ENCODE results near the gene MYL1.

The MYL1 gene

GRCh38 chr2:210315015-210315788 is at the start of gene MYL1:
TSS of gene MYL1 (minus strand) at chr2:210315174. CDS start at chr2:210315042, 132 bp downstream.
- ChIA-PET POLR2A (no interaction called here), CTCF (no interaction called here)
- no peak for DNase-seq (ENCODE audit: extremely low spot score)
- TF ChIP-seq, protein P1, sequence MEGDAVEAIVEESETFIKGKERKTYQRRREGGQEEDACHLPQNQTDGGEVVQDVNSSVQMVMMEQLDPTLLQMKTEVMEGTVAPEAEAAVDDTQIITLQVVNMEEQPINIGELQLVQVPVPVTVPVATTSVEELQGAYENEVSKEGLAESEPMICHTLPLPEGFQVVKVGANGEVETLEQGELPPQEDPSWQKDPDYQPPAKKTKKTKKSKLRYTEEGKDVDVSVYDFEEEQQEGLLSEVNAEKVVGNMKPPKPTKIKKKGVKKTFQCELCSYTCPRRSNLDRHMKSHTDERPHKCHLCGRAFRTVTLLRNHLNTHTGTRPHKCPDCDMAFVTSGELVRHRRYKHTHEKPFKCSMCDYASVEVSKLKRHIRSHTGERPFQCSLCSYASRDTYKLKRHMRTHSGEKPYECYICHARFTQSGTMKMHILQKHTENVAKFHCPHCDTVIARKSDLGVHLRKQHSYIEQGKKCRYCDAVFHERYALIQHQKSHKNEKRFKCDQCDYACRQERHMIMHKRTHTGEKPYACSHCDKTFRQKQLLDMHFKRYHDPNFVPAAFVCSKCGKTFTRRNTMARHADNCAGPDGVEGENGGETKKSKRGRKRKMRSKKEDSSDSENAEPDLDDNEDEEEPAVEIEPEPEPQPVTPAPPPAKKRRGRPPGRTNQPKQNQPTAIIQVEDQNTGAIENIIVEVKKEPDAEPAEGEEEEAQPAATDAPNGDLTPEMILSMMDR (IDR thresholded peaks at IDR 0.05; ENCODE audit: control extremely low read depth, extremely low read depth, low read depth, missing control alignments): no peak

DNA sequence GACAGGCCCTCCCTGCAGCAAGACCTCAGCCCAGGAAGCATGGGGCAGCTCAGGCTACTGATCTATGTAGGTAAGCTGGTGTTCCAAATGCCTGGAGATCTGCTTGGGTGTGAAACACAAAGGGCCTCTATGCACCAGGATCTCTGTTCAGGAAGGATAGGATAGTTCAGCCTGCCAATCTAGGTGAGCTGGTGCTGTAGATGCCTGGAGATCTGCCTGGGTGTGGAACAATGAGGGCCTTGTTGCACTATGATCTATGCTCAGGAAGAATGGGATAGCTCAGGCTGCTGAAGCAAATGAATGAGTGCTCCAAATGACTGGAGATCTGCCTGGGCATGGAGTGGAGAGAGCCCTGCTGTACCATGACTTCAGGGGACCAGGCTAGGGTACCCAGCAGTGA is 48.9 kb upstream of the MYL1 start:
- TF ChIP-seq, protein P1 (IDR thresholded peaks at IDR 0.05; ENCODE audit: control extremely low read depth, extremely low read depth, low read depth, missing control alignments): no peak
- DNase-seq (ENCODE audit: extremely low spot score): no peak
- ChIA-PET POLR2A (no interaction called here), CTCF (interaction anchor here (1.2 to 1.3 kb wide), 3 partner anchors 8 to 35 kb away, joined by 3 to 4 read pairs (median 4); no protein-coding TSS in a partner anchor)

DNA sequence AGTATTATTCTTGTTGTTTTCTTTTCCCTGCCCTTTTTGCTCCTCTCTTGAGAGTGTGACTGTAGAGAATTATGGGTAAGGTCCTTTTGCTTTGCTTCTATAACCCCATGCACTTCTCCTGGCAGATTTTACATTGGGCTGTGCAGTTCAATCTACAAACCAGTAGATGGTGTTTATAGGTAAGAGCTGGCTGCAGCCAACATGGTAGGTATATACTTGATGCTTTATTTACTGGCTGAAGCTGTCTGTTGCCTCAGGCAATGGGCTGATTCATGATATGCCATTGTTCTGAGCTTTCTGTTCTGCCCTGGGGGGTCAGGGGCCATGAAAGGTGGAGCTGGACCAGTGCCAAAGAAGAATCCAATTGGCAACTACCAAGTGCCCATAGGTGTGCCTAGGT is 48.3 kb upstream of the MYL1 start:
- CTCF ChIA-PET: interaction anchor here (1.2 to 1.3 kb wide), 3 partner anchors 9 to 36 kb away, joined by 3 to 4 read pairs (median 4); no protein-coding TSS in a partner anchor
- POLR2A ChIA-PET: no interaction called here
- TF ChIP-seq, protein P1 (IDR thresholded peaks at IDR 0.05; ENCODE audit: control extremely low read depth, extremely low read depth, low read depth, missing control alignments): no peak
- DNase-seq (ENCODE audit: extremely low spot score): no peak

- TF ChIP-seq, protein P1 (IDR thresholded peaks at IDR 0.05; ENCODE audit: control extremely low read depth, extremely low read depth, low read depth, missing control alignments): no peak
- ChIA-PET CTCF (interaction anchor here (0.8 to 1.1 kb wide), 3 partner anchors 13 to 33 kb away, joined by 3 to 4 read pairs (median 3); no protein-coding TSS in a partner anchor), POLR2A (no interaction called here)
- no peak for DNase-seq (ENCODE audit: extremely low spot score)
These were observed 45.4 kb upstream of the MYL1 start for GRCh38 chr2:210360412-210360811.

- DNase-seq (ENCODE audit: extremely low spot score): no peak
- ChIA-PET CTCF (no interaction called here), POLR2A (no interaction called here)
- TF ChIP-seq, protein P1 (IDR thresholded peaks at IDR 0.05; ENCODE audit: control extremely low read depth, extremely low read depth, low read depth, missing control alignments): no peak
These were observed 42.0 kb upstream of the MYL1 start for GRCh38 chr2:210356944-210357343.

- ChIA-PET CTCF (no interaction called here), POLR2A (no interaction called here)
- DNase-seq (ENCODE audit: extremely low spot score): no peak
- TF ChIP-seq, protein P1 (IDR thresholded peaks at IDR 0.05; ENCODE audit: control extremely low read depth, extremely low read depth, low read depth, missing control alignments): no peak
These were observed 22.2 kb upstream of the MYL1 start for GRCh38 chr2:210337159-210337558.

All from GM10248 (cell line).